Measurements from ENCODE around the gene DSN1.

The DSN1 gene

GRCh38 chr20:36796117-36796516, 22.6 kb upstream of the DSN1 start:
- H2BK5ac ChIP-seq (ENCODE audit: low read length), result no peak overlapping the region
- no peak overlapping the region for H3K4ac ChIP-seq (ENCODE audit: low read length)
- peaks cover 69 to 99% of the 10 kb centered on the region in 2 donors for H3K36me3 ChIP-seq (replicated peaks in 1 of 2; ENCODE audit: control insufficient read depth in 2 of 2, insufficient read depth in 2 of 2, low read length in 2 of 2)
- no peak overlapping the region for H2BK120ac ChIP-seq (ENCODE audit: low read depth, low read length)
- no peak overlapping the region for H3K27ac ChIP-seq (replicated peaks; ENCODE audit: low read length)
- no peak overlapping the region for H3K4me3 ChIP-seq (ENCODE audit: low read length in 2 of 2)
- no peaks in the 10 kb centered on the region for H3K9me3 ChIP-seq (replicated peaks in 1 of 2; ENCODE audit: control insufficient read depth in 2 of 2, insufficient read depth in 1 of 2, low read depth in 1 of 2, low read length in 2 of 2)
- H2BK15ac ChIP-seq (ENCODE audit: low read length), result no peak overlapping the region
- no peak overlapping the region for H3K14ac ChIP-seq (ENCODE audit: low read length)
- H3K18ac ChIP-seq (ENCODE audit: low read length), result no peak overlapping the region
- DNase-seq (ENCODE audit: low spot score), result no peak
- H2BK12ac ChIP-seq (ENCODE audit: low read length), result no peak overlapping the region
- no peak overlapping the region for H3K23ac ChIP-seq (ENCODE audit: low read depth, low read length, poor library complexity)
- H3K4me1 ChIP-seq (ENCODE audit: control insufficient read depth in 2 of 2, insufficient read depth in 1 of 2, low read depth in 1 of 2, low read length in 2 of 2), result no peaks in the 10 kb centered on the region
- H3K9ac ChIP-seq (ENCODE audit: low read depth, low read length, poor library complexity), result no peak overlapping the region
- H3K4me2 ChIP-seq (ENCODE audit: insufficient read depth, low read length, poor library complexity, severe bottlenecking), result no peak overlapping the region
- H2AFZ ChIP-seq (ENCODE audit: low read length), result no peak overlapping the region
- H4K8ac ChIP-seq (ENCODE audit: low read depth, low read length), result no peak overlapping the region
- no CpG with 5 or more reads among the region's 5 CpGs for WGBS, 2 donors (ENCODE audit: extremely low coverage in 2 of 2, insufficient read length in 2 of 2, insufficient replicate concordance in 1 of 2)
- no peaks in the 10 kb centered on the region for H3K27me3 ChIP-seq (ENCODE audit: control insufficient read depth in 3 of 3, insufficient read depth in 3 of 3, low read depth in 1 of 3, low read length in 3 of 3)
- no peaks in the 10 kb centered on the region for H3K79me1 ChIP-seq (ENCODE audit: low read depth, low read length)
- H2AK5ac ChIP-seq (ENCODE audit: low read depth, low read length), result no peak overlapping the region
- H4K91ac ChIP-seq (ENCODE audit: low read depth, low read length, poor library complexity), result no peak overlapping the region

- Histone ChIP-seq H2AFZ (ENCODE audit: low read length) (no peak overlapping the region), H2BK15ac (ENCODE audit: low read length) (no peak overlapping the region), H2BK12ac (ENCODE audit: low read length) (no peak overlapping the region), H3K4me2 (ENCODE audit: insufficient read depth, low read length, poor library complexity, severe bottlenecking) (no peak overlapping the region), H2BK5ac (ENCODE audit: low read length) (no peak overlapping the region), H3K4me1 (ENCODE audit: control insufficient read depth in 2 of 2, insufficient read depth in 1 of 2, low read depth in 1 of 2, low read length in 2 of 2) (no peaks in the 10 kb centered on the region), H3K18ac (ENCODE audit: low read length) (no peak overlapping the region), H3K9me3 (replicated peaks in 1 of 2; ENCODE audit: control insufficient read depth in 2 of 2, insufficient read depth in 1 of 2, low read depth in 1 of 2, low read length in 2 of 2) (no peaks in the 10 kb centered on the region), H3K27ac (replicated peaks; ENCODE audit: low read length) (no peak overlapping the region), H3K36me3 (replicated peaks in 1 of 2; ENCODE audit: control insufficient read depth in 2 of 2, insufficient read depth in 2 of 2, low read length in 2 of 2) (peaks cover 65 to 95% of the 10 kb centered on the region in 2 donors), H4K8ac (ENCODE audit: low read depth, low read length) (no peak overlapping the region), H2AK5ac (ENCODE audit: low read depth, low read length) (no peak overlapping the region), H3K9ac (ENCODE audit: low read depth, low read length, poor library complexity) (no peak overlapping the region), H3K23ac (ENCODE audit: low read depth, low read length, poor library complexity) (no peak overlapping the region), H3K27me3 (ENCODE audit: control insufficient read depth in 3 of 3, insufficient read depth in 3 of 3, low read depth in 1 of 3, low read length in 3 of 3) (no peaks in the 10 kb centered on the region), H2BK120ac (ENCODE audit: low read depth, low read length) (no peak overlapping the region), H3K4me3 (ENCODE audit: low read length in 2 of 2) (no peak overlapping the region), H4K91ac (ENCODE audit: low read depth, low read length, poor library complexity) (no peak overlapping the region), H3K14ac (ENCODE audit: low read length) (no peak overlapping the region), H3K79me1 (ENCODE audit: low read depth, low read length) (no peaks in the 10 kb centered on the region), H3K4ac (ENCODE audit: low read length) (no peak overlapping the region)
- no CpG with 5 or more reads among the region's 5 CpGs for WGBS, 2 donors (ENCODE audit: extremely low coverage in 2 of 2, insufficient read length in 2 of 2, insufficient replicate concordance in 1 of 2)
- no peak for DNase-seq (ENCODE audit: low spot score)
Observed at GRCh38 chr20:36795691-36796090, 22.1 kb upstream of the DSN1 start.

- Histone ChIP-seq H4K91ac (ENCODE audit: low read depth, low read length, poor library complexity) (no peak overlapping the region), H2BK120ac (ENCODE audit: low read depth, low read length) (no peak overlapping the region), H3K18ac (ENCODE audit: low read length) (no peak overlapping the region), H2BK5ac (ENCODE audit: low read length) (peak overlapping the region; percentile 84), H2AFZ (ENCODE audit: low read length) (no peak overlapping the region), H3K4me1 (ENCODE audit: control insufficient read depth in 2 of 2, insufficient read depth in 1 of 2, low read depth in 1 of 2, low read length in 2 of 2) (no peaks in the 10 kb centered on the region), H2BK12ac (ENCODE audit: low read length) (no peak overlapping the region), H3K9ac (ENCODE audit: low read depth, low read length, poor library complexity) (no peak overlapping the region), H3K79me1 (ENCODE audit: low read depth, low read length) (no peaks in the 10 kb centered on the region), H3K4me3 (ENCODE audit: low read length in 2 of 2) (no peak overlapping the region), H3K4ac (ENCODE audit: low read length) (no peak overlapping the region), H2AK5ac (ENCODE audit: low read depth, low read length) (no peak overlapping the region), H4K8ac (ENCODE audit: low read depth, low read length) (no peak overlapping the region), H3K9me3 (replicated peaks in 1 of 2; ENCODE audit: control insufficient read depth in 2 of 2, insufficient read depth in 1 of 2, low read depth in 1 of 2, low read length in 2 of 2) (no peaks in the 10 kb centered on the region), H2BK15ac (ENCODE audit: low read length) (no peak overlapping the region), H3K4me2 (ENCODE audit: insufficient read depth, low read length, poor library complexity, severe bottlenecking) (no peak overlapping the region), H3K36me3 (replicated peaks in 1 of 2; ENCODE audit: control insufficient read depth in 2 of 2, insufficient read depth in 2 of 2, low read length in 2 of 2) (peaks cover 56 to 86% of the 10 kb centered on the region in 2 donors), H3K27me3 (ENCODE audit: control insufficient read depth in 3 of 3, insufficient read depth in 3 of 3, low read depth in 1 of 3, low read length in 3 of 3) (no peaks in the 10 kb centered on the region), H3K27ac (replicated peaks; ENCODE audit: low read length) (no peak overlapping the region), H3K14ac (ENCODE audit: low read length) (no peak overlapping the region), H3K23ac (ENCODE audit: low read depth, low read length, poor library complexity) (no peak overlapping the region)
- DNase-seq (ENCODE audit: low spot score), result no peak
- WGBS, 2 donors (ENCODE audit: extremely low coverage in 2 of 2, insufficient read length in 2 of 2, insufficient replicate concordance in 1 of 2), result no CpG with 5 or more reads among the region's 20 CpGs
Observed at GRCh38 chr20:36794116-36794474, 20.5 kb upstream of the DSN1 start.

GRCh38 chr20:36793294-36794115, 19.9 kb upstream of the DSN1 start:
- Histone ChIP-seq H3K36me3 (replicated peaks in 1 of 2; ENCODE audit: control insufficient read depth in 2 of 2, insufficient read depth in 2 of 2, low read length in 2 of 2) (peaks cover 52 to 84% of the 10 kb centered on the region in 2 donors), H4K91ac (ENCODE audit: low read depth, low read length, poor library complexity) (no peak overlapping the region), H2AK5ac (ENCODE audit: low read depth, low read length) (no peak overlapping the region), H2BK120ac (ENCODE audit: low read depth, low read length) (no peak overlapping the region), H3K27me3 (ENCODE audit: control insufficient read depth in 3 of 3, insufficient read depth in 3 of 3, low read depth in 1 of 3, low read length in 3 of 3) (no peaks in the 10 kb centered on the region), H3K4me1 (ENCODE audit: control insufficient read depth in 2 of 2, insufficient read depth in 1 of 2, low read depth in 1 of 2, low read length in 2 of 2) (no peaks in the 10 kb centered on the region), H3K18ac (ENCODE audit: low read length) (no peak overlapping the region), H3K4me2 (ENCODE audit: insufficient read depth, low read length, poor library complexity, severe bottlenecking) (no peak overlapping the region), H3K9me3 (replicated peaks in 1 of 2; ENCODE audit: control insufficient read depth in 2 of 2, insufficient read depth in 1 of 2, low read depth in 1 of 2, low read length in 2 of 2) (no peaks in the 10 kb centered on the region), H2BK5ac (ENCODE audit: low read length) (peak overlapping the region; percentile 84), H4K8ac (ENCODE audit: low read depth, low read length) (no peak overlapping the region), H3K23ac (ENCODE audit: low read depth, low read length, poor library complexity) (no peak overlapping the region), H3K9ac (ENCODE audit: low read depth, low read length, poor library complexity) (peak overlapping the region; percentile 9), H3K79me1 (ENCODE audit: low read depth, low read length) (no peaks in the 10 kb centered on the region), H3K14ac (ENCODE audit: low read length) (no peak overlapping the region), H2BK12ac (ENCODE audit: low read length) (no peak overlapping the region), H2BK15ac (ENCODE audit: low read length) (no peak overlapping the region), H3K4ac (ENCODE audit: low read length) (no peak overlapping the region), H3K27ac (replicated peaks; ENCODE audit: low read length) (no peak overlapping the region), H2AFZ (ENCODE audit: low read length) (no peak overlapping the region), H3K4me3 (ENCODE audit: low read length in 2 of 2) (no peak overlapping the region)
- no peak for DNase-seq (ENCODE audit: low spot score)
- WGBS, 2 donors (ENCODE audit: extremely low coverage in 2 of 2, insufficient read length in 2 of 2, insufficient replicate concordance in 1 of 2), result no CpG with 5 or more reads among the region's 36 CpGs
